Stimulated activated CD4-positive, alpha-beta T cell treated with anti-CD3 and anti-CD28 coated beads, TNF-alpha, amount 100 ng/mL, for 1 hour (primary cell): ENCODE results near the gene LIMK2.

Experiments used
- DNase-seq, 3 donors: peaks; one replicate each; pipeline ENCODE4 v3.0.0-alpha.2; 2020; ENCODE audit warnings: low read depth in 3 of 3, low spot score in 1 of 3

Gene LIMK2

GRCh38 chr22:31327806-31328543 is 115.9 kb downstream of the LIMK2 start:
- no peak for DNase-seq

GRCh38 chr22:31328544-31328960 is 116.5 kb downstream of the LIMK2 start:
- no peak for DNase-seq

- DNase-seq, result no peak
These were observed 116.9 kb downstream of the LIMK2 start for GRCh38 chr22:31329029-31329428.
